GM12878 (cell line): ENCODE results near the gene GIMAP8.

Source experiments
- CTCF ChIP-seq, 3 experiments: IDR thresholded peaks in 2 of 3; conservative IDR thresholded peaks in 1 of 3; 2 replicates each; pipeline ENCODE4 v1.5.1; 2011; ENCODE audit warnings: low read depth in 3 of 3, low read length in 3 of 3, mild to moderate bottlenecking in 3 of 3, control low read depth in 2 of 3, moderate library complexity in 2 of 3, inconsistent platforms in 1 of 3, mixed read lengths in 1 of 3; ENCODE audit not compliant: control insufficient read depth in 2 of 3, insufficient read depth in 1 of 3; ENCODE audit errors: extremely low read depth in 1 of 3
- FOXM1 ChIP-seq: IDR thresholded peaks from 2 replicates; pipeline ENCODE4 v1.6.1; 2012; ENCODE audit warnings: low read depth, mild to moderate bottlenecking, inconsistent platforms, low read length, moderate library complexity
- NR2C2 ChIP-seq: IDR thresholded peaks from 2 replicates; pipeline ENCODE4 v1.6.1; 2011; ENCODE audit warnings: borderline replicate concordance, low read depth; ENCODE audit not compliant: control insufficient read depth, insufficient read length
- REST ChIP-seq: IDR thresholded peaks from 2 replicates; pipeline ENCODE4 v1.6.1; 2012; ENCODE audit warnings: mild to moderate bottlenecking, low read depth, low read length
- YBX1 ChIP-seq: fragments of 450-650 bp; IDR thresholded peaks from 2 replicates; pipeline ENCODE4 v1.6.1; 2016; ENCODE audit warnings: antibody characterized with exemption
- TF ChIP-seq, protein P1 (sequence below): fragments of 450-650 bp; IDR thresholded peaks from 2 replicates; pipeline ENCODE4 v1.6.1; 2017; ENCODE audit warnings: mild to moderate bottlenecking

DNA sequence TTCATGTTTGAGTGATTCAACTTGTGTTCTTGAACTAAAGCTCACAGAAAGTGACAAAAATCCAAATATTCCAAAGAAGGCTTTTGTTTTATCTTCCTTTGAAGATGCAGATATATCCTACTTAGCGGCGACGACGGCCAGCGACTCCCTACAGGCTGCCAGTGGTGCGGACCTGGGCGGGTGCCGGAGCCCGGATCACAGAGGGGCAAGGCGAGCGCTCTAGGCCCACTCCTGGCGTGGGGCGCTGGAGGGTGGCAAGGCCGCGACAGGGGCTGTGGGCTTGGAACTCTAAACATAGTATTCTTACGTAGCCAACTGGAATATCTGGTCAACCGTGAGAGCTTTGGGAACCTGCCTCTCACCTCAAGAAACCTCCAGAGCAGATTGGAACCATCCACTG, 63.3 kb downstream of the GIMAP8 start:
- TF ChIP-seq CTCF (IDR thresholded peaks at IDR 0.05 in 2 of 3, conservative IDR thresholded peaks at IDR 0.05 in 1 of 3; ENCODE audit: control insufficient read depth in 2 of 3, extremely low read depth in 1 of 3, insufficient read depth in 1 of 3, low read depth in 3 of 3, low read length in 3 of 3) (no peak), FOXM1 (no peak), NR2C2 (no peak), REST (no peak), YBX1 (no peak)
- TF ChIP-seq, protein P1, sequence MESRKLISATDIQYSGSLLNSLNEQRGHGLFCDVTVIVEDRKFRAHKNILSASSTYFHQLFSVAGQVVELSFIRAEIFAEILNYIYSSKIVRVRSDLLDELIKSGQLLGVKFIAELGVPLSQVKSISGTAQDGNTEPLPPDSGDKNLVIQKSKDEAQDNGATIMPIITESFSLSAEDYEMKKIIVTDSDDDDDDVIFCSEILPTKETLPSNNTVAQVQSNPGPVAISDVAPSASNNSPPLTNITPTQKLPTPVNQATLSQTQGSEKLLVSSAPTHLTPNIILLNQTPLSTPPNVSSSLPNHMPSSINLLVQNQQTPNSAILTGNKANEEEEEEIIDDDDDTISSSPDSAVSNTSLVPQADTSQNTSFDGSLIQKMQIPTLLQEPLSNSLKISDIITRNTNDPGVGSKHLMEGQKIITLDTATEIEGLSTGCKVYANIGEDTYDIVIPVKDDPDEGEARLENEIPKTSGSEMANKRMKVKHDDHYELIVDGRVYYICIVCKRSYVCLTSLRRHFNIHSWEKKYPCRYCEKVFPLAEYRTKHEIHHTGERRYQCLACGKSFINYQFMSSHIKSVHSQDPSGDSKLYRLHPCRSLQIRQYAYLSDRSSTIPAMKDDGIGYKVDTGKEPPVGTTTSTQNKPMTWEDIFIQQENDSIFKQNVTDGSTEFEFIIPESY = no peak
